ENCODE results near the gene PBXIP1.
A peak's percentile ranks its signal among the peaks of the same experiment; 100 is the strongest.
"Not testable (repeated sequence)": the region's sequence is repeated elsewhere in the genome, so short reads cannot be mapped to it uniquely, and the experiment has no call there.

PBXIP1 gene

DNA sequence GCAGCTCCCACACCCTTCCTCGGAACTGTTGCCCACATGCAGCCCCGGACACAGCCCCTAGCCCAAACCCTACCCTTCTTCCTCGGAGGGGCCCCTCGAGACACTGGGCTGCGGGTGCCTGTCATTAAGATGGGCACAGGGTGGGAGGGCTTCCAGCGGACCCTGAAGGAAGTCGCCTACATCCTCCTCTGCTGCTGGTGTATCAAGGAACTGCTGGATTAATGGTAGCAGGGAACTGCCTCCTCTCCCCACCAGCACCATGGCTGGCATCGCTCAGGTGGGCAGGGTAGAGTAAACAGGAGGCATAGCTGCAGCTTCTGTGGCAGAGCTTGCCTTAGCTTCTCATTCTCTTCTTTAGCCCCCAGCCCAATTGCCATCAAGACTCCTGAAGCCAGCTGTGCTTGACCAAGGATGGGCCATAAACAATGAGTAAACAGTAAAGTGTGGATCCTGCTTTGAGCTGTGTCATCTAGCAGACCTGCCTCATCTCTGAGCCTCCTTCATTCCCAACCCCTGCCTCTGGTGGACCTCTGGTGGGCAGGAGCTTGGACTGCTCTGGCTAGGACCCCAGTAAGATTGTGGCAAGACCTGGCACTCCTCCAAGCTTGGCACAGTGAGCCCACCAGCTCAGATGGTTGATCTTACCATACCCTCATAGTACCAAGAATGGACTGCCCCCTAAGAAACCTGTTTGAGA lies 37.8 kb upstream of the PBXIP1 start, which contains the start of gene LENEP:
Gene LENEP (plus strand): TSS at position 15 of the 697 bp plus-strand sequence. CDS start 22 bp downstream, at position 37.
- DNase-seq, result no peak

DNA sequence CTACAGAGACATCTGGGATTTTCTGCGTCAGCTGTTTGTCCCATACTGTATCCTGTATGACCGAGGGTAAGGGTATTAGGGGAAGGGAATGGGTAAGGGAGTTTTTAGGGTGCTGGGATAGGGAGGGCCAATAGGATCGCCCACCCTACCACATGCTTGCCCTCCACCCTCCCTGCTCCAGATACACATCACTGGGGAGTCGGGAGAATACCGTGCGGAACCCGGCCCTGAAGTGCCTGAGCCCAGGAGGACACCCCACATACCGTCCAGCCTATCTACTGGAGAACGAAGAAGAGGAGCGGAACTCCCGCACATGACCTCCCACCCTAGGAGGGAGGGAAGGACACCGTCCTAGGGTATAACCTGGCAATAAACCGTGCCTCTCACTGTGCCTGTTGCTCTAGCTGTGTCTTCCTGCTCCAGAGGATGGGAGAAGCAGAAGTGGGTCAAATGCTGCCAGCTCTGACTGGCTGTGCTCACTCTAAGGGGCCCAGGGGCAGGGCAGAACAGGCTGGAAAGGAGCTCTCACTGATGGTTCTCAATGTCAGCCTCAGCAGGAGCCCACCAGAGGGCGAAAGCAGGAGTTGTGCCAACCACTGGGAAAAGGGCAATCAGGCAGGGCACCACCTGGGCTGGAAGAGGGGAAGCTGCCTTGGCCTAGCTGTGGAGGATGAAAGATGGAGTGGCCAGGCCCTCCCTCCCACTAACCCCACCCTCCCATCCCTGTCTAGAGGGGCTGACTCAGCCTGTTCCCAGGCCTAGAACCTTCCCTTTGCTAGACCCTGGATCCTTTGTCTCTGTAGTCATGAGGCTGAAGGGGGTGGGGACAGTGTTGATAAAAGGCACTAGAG lies 37.0 kb upstream of the PBXIP1 start:
- no peak for DNase-seq

DNA sequence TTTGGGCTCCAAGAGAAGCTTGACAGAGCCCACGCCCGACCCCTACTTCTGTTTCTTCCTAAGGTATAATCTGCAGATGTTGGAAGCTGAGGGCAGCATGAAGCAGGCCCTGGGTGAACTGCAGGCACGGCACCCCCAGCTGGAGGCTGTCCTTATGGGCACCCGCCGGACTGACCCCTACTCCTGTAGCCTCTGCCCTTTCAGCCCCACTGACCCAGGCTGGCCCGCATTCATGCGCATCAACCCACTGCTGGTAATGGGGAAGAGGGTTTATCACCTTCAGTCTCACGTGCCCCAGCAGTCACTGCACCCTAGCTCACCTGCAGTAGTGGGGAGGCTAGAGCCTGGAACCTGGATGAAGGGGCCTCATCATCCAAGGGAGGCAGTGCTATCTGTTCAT lies 34.4 kb upstream of the PBXIP1 start:
- no peak for DNase-seq

DNA sequence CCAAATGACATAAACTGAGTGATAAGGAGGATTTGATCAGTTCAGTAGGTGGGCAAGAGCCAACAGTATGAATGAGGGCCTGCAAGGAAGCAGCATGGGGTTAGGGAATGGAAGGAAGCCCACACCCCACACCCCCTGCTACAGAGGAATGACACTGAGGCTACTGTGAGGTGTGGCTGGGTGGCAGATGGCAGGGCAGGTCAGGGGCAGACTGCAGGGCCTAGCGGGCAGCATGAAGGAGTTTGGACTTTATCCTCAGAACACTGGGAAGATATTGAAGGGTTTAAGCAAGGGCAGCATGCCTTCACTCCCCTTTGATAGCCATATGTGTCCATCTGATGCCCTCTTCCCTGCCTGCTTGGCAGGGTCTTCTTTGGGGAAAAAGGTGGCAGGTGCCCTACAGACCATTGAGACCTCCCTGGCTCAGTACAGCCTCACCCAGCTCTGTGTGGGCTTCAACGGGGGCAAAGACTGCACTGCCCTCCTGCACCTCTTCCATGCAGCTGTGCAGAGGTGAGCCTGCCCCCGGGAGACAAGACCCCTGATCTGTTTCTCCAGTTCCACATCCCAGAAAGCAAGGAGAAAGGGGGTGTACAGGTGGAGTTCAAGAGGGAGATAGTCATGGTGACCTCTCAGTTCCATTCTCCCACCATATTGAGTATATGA lies 33.4 kb upstream of the PBXIP1 start:
- DNase-seq, result no peak

DNA sequence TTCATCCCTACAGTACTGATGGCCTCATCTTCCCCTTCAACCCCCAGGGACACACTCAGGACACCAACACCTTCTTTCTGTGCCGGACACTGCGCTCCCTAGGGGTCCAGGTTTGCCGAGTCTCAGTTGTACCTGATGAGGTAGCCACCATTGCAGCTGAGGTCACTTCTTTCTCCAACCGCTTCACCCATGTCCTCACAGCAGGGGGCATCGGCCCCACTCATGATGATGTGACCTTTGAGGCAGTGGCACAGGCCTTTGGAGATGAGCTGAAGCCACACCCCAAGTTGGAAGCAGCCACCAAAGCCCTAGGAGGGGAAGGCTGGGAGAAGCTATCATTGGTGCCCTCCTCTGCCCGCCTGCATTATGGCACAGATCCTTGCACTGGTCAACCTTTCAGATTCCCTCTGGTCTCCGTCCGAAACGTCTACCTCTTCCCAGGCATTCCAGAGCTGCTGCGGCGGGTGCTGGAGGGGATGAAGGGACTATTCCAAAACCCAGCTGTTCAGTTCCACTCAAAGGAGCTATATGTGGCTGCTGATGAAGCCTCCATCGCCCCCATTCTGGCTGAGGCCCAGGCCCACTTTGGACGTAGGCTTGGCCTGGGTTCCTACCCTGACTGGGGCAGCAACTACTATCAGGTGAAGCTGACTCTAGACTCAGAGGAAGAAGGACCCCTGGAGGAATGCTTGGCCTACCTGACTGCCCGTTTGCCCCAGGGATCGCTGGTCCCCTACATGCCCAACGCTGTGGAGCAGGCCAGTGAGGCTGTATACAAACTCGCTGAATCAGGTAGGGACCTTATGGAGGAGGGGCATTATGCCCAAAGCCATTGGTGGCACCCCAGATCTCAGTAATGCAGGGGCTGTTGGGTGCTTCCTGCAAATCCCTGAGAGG lies 32.4 kb upstream of the PBXIP1 start:
- no peak for DNase-seq

DNA sequence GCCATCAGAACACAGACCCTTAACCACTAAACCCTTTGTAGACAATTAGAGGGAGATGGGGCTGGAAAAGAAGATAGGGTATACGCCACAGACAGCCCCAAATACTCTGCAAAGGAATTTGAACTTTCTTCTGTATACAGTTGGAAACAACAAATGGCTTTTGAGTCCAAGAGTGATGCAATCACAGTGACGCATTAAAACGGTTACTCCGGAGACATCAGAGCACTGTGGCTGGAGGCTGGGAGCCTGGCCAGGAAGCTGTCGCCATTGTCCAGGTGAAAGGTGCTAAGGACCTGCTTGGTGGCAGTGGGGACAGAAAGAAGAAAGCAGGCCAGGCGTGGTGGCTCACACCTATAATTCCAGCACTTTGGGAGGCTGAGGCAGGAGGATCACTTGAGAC lies 31.4 kb upstream of the PBXIP1 start:
- DNase-seq, result no peak

DNA sequence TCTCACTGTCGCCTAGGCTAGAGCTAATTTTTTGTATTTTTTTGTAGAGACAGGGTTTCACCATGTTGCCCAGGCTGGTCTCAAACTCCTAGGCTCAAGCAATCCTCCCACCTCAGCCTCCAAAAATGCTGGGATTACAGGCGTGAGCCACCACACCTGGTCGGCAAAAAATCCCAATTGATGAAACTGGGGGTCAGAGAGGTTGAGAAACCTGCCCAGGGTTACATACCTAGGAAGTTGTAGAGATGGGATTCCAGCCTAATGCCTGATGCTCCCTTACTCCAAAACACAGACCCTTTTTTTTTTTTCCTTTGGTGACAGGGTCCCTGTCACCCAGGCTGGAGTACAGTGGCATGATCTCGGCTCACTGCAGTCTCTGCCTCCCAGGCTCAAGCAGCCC lies 30.8 kb upstream of the PBXIP1 start:
- not testable (repeated sequence) for DNase-seq

DNA sequence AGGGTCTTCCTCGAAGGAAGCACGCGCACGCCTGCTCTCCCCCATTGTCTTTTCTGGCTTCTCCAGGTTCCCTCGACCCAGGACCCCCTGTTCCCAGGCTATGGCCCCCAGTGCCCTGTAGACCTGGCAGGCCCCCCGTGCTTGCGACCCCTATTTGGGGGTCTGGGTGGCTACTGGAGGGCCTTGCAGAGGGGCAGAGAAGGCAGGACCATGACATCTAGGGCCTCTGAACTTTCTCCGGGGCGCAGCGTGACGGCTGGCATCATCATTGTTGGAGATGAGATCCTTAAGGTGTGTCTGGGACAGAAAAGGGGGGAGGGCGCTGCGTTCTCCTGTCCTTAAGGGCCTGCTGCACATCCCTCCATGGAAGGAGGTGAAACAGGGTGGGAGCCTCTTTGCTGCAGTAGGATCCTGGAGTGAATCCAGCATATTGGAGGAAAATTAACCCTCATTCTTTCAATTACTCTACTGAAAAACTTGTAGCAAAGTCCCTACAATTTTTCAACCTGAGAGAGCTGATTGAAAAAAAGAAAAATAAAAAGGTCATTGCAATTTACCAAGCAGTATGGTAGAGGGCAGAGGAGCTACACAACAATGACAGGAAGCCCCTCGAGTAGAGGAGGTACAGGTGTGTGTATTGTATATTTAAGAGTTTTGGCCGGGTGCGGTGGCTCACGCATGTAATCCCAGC lies 28.0 kb upstream of the PBXIP1 start:
- no peak for DNase-seq

DNA sequence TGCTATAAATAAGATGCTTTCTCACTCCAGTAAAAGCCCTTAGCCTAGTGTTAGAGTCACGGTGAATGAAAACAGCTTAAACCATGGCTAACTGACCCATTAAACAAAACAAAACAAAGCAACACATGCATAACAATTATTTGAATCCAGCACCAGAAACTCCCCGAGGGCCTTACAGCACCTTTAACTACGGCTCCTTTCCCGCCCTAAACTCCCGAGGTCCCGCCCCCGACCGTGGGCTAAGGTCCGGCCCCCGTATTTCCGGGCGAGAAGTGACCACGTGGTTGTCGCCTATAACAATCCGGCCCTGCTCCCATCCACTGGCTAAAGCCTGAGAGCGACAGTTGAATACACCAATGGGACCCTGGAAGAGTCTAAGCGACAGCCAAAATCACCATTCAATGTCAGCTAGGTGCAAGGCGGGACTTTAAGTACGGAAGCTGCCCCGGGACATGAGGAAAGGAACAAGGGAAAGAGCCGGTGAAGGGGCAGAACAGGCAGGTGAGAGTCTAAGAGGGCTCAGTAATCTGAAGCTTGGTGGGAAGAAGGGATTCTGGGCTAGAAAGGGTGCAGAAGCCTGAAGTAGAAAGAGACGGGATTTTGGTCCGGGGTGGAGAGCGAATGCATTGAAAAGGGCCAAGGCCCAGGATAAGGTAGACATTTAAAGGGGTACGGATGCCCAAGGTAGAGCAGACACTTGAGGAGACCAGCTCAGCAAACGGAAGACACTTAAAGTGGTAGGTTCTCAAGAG lies 27.2 kb upstream of the PBXIP1 start, which contains the start of gene FLAD1:
Gene FLAD1 (plus strand): TSS at position 448 of the 752 bp plus-strand sequence. CDS start 351 bp downstream, outside the sequence.
- DNase-seq, result peak; percentile 96

DNA sequence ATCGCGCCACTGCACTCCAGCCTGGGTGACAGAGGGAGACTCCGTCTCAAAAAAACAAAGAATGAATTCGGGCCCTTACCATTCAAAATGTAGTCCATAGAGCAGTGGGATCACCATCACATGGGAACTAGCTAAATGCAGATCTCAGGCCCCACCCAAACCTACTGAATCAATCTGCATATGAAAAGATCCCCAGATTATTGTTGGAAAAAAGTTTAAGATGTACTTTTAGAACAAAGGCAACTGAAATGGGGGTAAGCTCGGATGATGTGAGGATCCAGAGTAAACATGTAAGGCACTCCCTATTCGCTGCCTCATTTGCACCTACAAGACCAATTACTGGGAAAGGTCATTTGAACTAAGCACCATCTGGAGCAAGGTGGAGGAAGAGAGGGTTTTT lies 26.4 kb upstream of the PBXIP1 start:
- no peak for DNase-seq

DNA sequence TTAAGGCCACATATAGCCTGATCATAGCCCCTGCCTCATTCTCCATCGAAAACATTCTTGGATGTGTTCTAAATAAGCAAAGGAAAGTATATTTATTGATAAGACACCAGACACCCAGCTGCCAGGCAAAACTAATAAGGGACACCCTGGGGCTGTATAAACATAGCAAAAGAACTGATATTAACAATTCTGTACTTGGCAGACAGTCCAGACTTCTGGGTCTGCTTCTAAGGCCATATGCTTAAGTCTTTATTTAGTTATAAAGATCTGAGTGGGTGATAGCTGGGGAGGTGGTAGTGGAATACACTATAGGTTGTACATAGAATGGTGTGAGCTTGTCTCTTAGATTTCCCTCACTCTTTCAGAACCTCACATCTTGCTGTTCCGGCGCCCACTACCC lies 22.5 kb upstream of the PBXIP1 start:
- no peak for DNase-seq

DNA sequence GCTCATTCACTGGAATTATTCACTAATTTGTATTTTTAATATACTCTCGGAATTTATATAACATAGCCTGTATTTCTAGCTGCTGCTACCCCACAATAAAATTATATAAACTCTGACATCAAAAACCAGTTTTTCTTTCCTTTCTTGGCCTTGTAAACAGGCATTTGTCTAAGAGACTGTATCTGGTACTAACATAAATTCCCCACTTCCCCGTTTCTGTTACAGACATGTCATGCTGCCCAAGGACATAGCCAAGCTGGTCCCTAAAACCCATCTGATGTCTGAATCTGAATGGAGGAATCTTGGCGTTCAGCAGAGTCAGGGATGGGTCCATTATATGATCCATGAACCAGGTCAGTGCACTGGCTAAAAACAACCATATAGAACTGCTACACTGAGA lies 21.9 kb upstream of the PBXIP1 start:
- DNase-seq, result not testable (repeated sequence)

DNA sequence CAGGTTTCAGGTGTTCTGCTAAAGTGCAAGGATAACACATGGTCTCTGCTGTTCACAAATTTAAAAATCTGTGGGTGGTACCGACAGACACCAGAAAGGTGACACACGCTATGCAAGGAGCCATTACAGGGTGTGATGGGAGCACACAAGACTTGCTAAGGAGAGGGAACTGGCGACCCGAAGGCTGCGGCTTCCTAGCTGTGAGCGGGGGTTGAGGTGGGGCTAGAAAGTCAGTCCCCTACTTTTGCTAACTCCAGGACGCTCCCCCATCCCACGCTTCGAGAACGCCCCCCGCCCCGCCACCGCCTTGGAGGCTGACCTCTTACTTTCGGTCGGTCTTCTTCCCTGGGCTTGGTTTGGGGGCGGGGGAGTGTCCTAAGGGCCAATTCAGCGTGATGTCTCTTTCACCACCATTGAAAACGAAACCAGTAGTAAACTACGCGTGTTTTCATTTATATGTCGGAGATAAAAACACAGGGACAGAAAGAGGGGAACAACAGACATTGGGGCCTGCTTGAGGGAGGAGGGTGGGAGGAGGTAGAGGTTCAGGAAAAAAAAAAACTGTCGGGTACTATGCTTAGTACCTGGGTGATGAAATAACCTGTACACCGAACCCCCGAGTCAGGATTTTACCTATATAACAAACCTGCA lies 19.6 kb upstream of the PBXIP1 start:
- DNase-seq, result peak; percentile 72

DNA sequence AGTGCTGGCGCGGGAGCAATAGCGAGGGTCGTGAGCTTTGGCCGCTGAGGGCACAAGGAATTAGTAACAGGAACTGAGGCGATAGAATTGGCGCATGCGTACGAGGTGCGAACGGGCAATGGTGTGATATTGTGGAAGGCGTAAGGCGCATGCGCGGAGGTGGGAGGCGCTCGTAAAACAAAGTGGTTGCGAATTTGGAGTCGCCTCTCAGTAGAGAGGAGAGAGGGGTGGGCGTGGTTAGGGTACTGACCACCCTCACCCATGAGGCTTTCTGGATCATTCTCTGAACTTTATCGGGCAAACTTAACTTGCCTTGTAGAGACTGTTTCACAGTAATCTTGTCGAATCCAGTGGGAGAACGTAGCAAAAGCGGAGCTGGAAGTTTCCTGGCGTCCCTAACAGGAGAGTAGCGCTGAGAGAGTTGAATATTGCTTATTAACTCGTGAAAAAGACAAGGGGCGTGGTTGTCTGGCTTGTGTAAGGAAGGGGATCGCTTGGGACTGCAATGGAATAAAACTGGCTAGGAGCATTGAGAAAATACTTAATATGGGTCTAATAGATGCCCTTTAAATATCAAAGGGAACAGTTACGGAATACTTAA lies 19.0 kb upstream of the PBXIP1 start:
- peak; percentile 92 for DNase-seq

DNA sequence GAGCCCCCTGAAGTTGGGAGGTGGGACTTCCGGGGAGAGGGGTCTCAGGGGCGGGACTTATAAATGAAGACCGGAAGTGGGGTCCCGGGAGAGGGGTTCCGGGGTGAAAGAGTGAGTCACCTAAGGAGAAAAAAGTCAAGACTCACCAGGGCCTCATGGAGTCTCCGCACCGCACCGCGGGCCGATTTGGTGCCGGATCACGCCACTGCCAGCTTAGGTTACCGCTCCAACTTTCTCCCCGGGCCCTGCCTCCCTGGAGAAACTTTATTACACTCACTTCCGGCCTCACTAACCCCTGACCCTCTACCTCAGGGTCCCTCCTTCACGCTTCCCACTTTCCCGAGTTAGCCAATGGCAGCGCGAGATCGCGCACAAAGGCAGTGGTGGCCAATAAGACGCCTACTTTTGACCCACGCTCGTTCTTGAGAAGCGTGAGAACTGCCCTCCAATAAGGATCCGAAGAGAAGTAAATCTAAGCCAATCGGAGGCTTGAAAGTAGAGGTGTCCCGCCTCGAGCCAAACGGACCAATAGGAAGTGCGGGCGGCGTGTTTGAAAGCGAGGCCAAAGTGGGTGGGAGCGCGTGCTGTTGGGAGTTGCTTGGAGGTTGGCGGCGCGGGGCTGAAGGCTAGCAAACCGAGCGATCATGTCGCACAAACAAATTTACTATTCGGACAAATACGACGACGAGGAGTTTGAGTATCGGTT lies 18.4 kb upstream of the PBXIP1 start, which contains the start of gene CKS1B:
Gene CKS1B (plus strand): TSS at position 580 of the 706 bp plus-strand sequence. CDS start 65 bp downstream, at position 645.
- DNase-seq, result peak; percentile 99

DNA sequence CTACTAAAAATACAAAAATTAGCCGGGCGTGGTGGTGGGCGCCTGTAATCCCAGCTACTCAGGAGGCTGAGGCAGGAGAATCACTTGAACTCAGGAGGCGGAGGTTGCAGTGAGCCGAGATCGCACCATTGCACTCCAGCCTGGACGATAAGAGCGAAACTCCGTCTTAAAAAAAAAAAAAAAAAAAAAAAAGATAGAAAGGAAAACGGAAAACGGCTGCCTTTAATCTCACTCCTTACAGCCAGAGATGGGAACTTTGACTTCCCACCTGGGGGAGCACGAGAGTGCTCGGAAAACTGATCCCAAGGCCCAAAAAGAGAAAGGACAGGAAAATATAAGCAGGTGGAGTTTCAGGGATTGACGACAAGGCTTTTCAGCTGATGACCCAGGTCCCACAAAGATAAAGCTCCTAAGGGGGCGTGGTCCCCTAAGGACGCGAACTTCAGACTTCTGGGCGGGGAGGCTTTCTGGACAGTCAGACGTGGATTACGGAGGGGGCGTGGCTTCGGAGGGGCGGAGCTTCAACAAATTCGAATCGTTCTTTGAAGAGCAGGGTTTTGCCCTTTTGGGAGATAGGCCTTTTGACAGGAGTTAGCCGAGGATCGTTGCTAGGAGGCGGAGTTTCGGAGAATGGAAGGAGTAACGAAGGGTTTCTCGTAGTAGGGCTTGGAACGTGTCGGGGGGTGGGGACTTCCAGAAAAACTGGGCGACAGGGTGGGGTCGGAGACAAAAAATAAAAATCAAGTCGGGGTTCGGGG lies 17.6 kb upstream of the PBXIP1 start:
- peak; percentile 92 for DNase-seq

DNA sequence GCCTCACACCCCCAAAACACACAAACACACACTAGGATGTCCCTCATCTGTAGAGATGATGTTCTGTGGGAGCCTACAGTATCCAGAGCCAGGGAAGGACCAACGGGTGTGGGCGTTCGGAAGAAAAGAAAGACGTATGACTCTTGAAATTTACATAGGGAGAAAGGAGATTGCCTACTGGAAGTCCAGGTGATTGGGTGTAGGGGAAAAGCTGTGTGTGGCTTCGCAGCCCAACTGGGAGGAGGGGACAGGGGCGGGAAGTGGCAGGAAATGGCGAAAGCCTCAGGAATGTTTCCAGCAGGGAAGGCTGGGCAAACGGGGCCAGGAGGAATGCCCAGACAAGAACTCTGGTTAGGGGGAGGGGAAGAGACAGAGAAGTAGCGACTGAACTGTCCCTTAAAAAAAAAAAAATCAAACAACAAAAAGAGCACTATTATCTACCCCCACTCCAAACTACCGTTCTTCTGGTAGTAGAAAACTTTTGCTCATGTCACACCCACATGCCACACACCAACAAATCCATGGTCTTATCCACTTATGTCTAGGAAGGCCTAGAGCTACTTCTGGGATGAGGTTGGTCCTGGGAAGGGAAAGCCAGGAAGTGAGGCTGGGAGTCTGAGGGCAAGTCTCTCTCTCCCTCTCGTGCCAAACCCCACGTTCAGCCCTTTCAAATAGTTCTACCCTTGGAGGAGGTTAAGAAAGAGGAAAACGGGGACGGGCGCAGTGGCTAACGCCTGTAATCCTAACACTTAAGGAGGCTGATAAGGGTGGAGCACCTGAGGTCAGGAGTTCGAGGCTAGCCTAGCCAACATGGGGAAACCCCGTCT lies 16.8 kb upstream of the PBXIP1 start:
- DNase-seq, result no peak

DNA sequence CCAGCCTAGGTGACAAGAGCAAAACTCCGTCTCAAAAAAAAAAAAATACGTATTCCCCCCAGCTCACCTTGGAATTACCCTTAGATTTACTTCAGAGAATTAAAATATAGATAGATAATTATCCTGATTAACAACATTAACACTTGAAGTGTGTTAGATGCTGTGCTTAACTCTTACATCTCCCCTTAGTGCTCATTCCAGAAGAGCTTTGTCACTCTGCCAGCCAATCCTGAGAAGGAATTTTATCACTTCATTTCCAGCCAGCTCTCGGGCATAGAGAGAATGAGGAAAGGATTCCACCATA lies 16.3 kb upstream of the PBXIP1 start:
- DNase-seq, result no peak

Measured in stimulated activated naive CD4-positive, alpha-beta T cell treated with Interleukin-2 at 50 U/mL for 16 hours (primary cell).